ENCODE data around the gene SYT7.

The SYT7 gene

DNA sequence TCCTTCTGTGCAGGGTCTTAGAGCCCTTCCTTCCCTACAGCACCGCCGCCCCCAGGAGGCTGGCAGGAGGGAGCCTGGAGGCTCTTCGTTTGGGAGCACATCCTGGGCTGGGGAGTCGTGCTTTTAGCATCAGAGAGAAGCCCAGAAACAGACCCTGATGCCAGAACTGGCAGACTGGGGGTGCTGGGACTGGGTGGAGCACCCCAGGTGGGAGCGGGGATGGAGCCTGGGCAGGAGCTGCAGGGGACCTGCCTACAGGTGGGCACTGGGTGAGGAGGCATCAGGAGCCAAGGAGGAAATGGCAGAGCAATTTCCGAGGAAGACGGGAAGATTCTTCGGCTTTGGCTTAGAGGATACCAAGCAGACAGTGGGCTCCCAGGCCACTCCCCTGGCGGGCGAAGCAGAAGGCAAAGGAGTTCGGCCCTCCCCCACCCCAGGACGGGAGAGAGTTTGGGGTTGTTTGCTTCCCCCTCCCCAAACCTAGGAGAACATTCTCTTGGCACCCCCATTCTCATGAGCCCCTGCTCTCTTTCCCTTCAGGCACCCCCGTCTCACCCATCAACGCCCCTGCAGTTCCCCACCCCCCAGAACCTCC, 1.1 kb downstream of the SYT7 start:
- DNase-seq: no peak

DNA sequence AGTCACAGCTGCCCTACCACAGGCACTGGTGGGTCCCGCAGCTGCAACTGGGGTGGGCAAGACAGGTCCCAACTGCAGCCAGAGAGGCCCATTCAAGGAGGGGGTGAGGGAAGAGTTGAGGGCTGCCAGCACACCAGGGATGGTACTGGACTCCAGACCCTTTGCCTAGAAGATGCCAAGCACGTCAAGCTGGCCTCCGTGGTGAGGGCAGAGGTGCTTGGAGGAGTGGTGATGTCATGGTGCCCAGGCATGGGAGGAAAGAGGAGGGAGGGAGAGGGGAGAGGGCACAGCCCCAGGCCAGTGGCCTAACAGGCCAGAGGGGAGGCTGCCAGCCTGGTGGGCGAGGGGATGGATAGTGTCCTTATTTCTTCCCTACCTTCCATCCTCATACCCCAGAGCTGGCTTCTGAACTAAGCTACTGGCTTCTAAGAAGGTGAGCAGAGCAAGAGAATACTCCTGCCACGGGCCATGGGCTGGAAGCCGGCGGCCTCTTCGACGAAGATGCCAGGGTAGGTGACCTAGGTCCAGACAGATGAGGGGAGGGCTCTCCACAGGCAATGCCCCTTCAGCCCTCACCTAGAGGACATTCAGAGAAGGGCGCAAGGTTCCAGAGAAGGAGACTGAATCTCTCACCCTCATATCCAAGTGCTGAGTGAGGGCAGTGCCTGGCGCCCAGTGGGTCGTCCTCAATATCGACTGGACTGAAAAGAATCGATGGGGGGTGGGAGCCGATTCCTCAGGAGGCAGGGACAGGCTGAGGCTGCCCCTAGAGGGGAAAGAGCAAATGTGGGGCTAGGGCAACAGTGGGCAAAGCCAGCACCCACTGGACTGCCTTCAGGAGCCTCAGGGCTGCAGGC, 1.8 kb downstream of the SYT7 start:
- no peak for DNase-seq

DNA sequence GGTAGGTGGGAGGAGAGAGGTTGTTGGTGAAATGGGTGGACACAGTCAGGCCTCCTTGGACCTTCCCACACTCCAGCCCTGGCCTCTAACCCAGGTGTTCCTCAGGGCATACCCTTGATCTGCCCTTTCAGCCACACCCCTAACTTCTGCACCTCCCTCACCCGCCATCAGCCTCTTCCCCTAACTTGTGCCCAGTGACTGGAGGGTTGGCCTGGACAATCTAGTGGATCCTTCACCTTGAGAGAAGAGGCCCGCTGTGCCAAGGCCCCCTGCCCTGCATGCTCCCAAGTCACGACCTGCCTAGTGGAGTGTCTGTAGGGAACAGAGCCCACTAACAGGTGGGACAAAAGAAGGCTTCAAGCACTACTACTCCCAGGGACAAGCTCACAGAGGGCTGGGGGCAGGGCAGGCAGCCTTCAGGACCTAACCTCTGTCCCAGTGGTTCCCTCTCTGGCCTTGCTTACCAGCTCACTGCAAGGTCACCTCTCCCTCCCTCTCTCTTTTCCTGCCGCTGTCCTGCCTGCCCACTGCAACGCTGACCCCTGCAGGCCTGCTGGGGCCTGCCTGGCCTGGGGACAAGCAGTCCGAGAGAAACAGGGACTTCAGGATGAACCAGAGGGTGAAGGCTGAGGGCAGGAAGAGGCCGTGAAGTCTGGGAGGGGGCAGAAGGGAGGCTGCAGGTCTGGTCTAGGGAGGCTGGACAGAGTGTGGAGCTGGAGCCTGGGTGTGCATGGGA, 3.3 kb downstream of the SYT7 start:
- no peak for DNase-seq

DNA sequence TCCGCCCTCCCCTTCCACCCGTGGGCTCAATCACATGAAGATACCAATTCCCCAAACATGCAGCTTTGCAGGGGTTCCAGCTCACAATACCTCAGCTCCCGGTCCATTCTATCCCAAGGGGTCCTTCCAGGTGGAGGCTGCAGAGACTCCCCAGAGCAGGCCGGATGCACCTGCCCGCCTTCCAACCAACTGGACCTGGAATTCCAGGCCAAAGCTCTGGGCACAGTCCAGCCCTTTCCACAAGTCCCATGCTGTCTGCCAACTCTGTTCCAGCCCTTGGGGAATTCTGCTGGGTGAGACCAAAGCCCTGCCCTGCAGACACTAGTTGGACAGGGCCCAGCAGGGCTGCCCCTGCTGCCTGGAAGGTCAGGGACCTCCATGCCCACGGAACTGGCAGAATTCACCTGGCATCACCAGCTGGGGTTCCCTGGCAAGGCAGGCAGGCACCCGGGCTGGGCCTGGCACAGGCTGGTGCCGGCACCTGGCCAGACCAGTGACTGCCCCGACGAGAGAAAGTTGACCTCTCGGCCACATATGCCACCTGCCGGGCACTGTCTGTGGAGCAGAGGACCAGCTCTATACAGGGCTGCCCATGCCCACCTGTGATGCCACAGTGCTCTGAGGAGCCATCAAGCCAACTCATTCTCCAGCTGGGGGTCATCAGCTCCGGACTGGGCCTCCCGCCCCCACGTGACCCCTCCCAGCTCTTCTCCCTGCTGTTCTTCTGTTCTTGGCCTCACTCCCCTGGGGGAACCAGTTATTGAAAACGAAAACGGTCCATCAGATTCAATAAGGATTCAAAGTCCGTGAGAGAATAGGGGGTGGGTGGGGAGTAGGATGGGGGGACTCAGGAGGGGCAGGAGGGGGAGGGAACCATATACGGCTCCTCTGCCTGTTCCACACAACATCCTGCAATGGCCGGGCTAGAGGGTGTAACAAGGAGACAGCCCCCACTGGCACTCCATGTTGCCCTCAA, 4.7 kb downstream of the SYT7 start:
- DNase-seq: no peak

DNA sequence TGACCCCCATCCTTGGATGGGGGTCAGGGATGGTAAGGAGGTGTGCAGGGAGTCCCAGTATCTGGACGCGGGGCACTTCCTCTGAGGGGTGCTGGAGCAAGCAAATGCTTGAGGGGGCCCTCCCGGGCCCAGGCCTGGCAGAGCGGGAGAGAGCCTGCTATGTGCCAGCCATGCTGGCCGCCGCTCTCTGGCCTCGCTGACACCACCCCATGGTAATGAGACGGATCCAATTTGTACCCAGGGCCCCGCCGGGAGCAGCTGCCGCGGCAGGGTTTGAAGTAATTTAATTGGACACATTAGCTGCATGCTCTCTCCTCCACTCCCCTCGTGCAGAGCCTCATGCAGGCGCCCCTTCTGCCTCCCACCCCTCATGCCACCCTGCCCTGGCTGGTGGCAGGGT, 6.3 kb downstream of the SYT7 start:
- no peak for DNase-seq

DNA sequence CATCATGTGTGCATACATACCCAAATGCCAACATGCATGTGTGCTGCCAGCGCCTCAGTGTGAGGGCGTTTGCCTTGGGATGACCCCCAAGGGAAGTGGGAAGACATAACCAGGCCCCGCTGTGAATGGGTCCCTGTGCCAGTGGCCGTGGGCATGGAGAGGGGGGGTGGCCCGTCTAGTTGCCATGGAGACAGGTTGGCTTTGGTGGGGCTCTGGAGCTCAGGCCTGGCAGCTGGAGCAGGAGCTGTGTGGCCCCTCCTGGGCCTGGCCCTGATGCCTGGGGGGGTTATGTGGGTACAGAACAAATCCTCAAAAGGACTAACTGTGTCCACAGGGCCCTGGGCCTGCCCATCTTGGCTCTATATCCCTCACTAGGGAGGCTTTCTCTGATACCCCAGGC, 8.0 kb downstream of the SYT7 start:
- no peak for DNase-seq

DNA sequence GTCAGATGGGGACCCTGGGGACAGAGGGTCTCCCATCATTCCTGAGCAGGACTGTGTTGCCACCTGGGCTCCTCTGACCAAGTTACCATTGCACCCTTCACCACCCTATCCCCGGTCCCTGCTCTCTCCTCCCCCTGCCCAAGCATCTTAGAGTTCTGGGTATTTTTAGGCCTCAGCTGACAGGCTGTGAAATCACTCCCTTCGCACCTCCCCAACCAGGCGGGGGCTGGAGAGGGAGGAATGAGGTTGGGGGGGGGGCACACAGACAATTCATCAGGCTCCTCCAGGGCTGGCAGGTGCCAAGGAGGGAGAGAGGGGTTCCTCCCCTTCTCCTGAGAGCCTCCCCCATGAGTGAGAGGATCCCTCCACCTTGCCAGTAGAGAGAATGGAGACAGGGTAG, 9.0 kb downstream of the SYT7 start:
- no peak for DNase-seq

DNA sequence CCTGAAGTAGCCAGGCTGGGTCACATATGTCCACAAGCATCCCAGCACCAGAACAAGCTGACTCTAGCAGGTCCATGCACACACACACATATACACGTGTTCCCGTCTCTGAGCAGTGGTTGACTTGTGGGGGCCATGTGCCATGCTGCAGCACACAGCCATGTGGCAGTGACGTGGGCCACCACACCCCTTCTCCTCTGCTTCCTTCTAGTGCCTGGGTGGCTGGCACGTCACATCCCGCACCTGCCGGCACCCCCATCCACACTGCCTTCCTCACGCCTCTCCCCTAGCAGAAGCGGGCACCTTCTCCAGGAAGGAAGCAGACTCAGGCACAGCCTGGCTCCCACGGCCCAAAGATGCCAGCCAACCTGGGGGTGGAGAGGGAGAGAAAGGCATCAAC, 9.5 kb downstream of the SYT7 start:
- DNase-seq: no peak

DNA sequence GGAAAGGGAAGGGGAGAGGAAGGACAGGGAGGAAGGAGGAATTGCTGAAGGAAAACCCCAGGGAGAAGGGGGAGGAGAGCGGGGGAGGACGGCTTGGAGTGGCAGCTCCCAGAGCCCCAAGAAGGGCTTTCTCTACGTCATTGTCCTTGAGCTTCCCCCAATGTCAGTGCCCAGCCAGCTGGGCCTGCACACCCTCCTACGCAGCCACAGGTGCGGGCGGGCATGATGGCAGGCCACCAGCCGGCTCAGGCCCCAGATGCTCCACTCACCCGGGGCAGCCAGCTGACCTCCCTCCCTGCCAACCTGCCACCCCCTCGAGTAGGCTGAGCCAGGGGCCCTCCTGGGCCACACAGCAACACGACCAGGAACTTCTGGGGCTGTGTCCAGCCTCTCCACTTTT, 11.2 kb downstream of the SYT7 start:
- no peak for DNase-seq

DNA sequence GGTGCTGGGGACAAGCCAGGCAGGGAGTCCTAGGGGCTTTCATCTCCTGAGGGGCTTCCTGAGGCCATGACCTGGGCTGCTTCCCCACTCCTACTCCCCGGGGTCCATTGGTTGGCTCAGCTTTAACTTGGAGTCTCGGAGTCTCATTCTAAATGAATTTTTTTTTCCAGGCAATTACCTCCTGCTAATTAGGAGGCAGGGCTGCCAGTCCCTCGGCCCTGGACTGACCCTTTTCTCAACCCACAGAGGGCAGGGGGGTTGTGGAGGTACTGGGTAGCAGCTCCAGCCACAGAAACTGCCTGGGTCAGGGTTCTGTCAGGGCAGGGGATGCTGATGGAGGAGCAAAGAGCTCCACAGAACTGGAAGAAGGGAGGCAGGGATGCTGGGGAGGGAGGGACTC, 11.9 kb downstream of the SYT7 start:
- DNase-seq: no peak

DNA sequence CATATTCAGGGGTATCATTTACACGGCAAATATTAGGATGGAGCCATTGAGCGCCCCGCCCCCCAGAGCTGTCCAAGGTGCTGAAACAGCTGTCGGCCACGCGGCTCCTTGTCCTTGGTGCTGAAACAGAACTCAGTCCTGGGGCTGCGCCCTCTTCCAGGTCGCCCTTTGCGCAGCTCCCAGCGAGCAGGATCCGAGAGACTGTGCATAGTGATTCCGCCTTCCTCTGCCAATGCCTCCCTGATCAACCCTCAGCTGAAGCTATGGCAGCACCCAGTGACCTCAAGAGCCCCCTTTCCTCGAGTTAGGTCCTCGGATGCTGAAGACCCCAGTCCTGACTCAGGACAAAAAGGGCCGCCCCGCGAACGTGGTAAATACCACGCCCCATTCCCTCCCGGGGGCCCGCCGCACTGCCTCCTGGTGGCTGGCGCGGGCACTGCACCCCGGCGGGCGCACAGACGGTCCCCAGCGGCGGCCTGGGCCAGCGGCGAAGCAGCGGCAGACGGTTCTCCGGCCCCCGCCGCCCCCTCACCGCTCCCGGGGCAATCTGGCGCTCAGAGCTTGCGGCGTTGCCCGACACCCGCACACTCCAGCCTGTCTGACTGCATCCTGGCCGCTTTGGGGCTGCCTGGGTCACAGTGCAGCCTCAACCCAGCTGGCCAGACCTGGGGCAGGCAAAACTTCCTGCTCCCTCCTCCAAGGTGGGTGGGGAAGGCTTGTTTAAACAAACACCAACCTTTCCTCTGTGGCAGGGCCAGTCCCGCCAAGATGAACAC, 13.4 kb downstream of the SYT7 start:
- peak; percentile 54 for DNase-seq

DNA sequence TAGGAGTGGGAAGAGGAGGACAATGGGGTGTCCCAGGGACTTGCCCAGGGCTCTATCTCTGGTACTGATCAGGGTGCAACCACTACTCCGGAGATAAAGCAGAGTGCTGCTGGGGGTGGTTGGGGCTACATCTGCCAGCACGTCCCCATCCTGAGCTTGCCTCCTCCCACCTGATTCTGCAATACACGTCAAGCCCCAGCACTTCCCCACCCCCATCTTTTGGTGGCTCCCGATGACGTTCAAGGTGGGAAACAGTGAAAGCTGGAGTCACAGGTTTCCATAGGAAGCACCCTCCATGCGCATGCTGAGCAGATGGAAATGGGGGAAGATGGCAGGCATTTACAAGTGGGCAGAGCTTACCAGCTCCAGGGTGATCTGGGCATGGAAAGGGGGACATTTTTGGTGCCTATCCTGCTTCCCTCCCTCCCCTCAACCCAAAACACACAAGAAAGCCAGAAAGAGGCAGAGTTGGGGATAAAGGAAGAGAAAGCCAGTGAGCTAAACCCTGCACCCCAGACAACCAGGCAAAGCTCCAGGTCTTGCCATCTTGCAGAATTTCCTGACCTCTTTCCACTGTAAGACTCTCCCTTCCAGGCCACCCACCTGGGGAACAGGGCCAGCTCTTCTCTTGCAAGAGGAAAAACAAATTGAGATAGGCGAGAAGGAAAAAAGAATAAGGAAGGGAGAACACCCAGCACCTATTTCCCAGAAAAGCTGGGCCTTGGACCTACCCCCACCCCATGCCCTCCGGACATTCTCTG, 15.8 kb downstream of the SYT7 start:
- no peak for DNase-seq

DNA sequence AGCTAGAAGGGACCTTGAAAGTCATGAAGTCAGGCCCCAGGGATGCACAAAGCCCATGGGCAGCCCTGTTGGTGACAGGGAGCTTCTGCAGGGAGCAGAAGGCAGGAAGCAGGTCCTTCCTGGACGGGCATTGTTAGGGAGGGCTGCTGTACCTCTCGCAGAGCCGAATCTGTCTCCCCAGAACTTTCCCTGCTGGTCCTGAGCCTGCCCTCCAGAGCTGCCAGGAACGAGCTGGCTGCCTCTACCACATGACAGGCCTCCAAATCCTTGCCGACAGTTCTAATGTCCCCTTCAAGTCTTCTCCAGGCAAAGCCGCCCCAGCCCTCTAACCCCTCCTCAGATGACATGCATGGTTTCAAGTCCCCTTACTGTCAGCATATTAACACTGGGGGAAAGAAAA, 20.1 kb downstream of the SYT7 start:
- no peak for DNase-seq

DNA sequence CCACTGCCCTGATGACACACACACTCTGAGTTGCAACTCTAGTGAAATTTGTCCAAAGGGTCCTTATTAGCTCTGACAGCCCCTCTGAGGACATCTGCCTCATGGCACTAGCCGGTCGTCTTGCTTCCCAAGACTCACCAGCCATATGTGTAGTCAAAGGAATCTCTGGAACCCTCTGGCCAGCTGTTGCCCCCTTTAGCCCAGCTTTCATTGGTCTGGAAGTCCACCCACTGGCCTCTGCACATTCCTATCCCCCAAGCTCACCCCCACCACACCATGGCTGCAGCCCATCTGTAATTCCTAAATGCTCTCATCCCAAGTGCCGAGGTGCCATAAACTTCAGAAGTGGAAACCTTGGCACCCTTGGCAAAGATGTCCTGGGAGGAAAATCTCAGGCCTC, 24.3 kb downstream of the SYT7 start:
- no peak for DNase-seq

DNA sequence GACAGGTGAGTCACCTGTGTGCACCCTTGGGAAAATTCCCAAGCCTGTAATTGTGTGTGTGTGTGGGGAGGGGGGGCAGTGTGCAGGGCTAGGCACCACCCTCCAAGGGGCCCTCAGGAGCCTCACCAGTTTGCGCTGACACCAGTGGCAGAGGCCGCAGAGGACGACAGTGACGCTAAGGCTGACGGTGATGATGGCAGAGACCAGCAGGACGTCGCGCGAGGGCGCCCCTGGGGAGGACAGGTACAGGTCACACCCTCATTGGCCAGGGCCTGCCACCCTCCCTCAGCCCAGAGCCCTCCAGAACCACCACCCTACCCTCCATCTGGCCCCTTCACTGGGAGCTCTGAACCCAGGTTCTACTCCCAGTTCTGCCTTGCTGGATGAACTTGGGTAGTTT, 24.9 kb downstream of the SYT7 start:
- DNase-seq: no peak

DNA sequence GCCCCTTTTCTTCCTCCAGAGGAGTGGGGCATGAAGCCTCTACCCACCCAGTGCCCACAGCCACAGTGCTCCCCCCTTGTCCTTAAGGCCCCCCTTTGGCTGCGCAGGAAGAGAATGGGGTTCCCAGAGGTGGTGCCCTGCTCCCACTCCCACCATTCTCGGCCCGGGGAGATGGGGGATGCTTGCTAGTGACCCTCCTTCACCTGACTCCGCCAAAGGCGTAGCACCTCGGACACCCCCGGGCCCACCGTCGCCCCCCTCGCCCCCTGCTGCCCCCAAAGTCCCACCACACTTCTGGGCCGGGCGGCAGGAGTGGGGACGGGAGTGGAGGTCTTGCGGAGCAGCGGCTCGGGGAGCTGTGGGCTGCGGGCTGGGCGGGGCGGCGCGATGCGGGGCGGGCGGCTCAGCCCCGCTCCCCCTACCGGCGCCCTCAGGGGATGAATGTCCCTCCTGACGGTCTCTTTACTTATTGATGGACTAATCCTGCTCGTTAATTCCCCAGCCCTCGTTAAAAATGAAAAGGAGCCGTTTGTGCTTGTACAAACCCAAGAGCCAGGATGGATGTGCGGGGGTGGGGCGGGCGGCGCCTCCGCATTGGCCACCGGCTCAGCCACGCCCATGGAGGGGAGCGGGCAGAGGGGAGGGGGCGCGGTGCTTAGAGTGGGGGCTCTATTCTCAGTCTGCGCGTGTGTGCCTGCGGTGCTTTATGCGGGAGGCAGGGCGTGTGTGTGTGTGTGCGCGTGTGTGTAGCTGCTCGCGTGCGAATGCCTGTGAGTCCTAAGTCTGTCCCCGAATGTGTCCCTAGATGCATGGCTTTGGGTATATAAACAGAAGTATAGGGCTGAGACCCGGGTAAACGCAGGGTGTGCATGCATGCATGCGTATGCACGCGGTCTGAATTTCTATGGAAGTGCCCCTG, 25.6 kb downstream of the SYT7 start:
- DNase-seq: no peak

DNA sequence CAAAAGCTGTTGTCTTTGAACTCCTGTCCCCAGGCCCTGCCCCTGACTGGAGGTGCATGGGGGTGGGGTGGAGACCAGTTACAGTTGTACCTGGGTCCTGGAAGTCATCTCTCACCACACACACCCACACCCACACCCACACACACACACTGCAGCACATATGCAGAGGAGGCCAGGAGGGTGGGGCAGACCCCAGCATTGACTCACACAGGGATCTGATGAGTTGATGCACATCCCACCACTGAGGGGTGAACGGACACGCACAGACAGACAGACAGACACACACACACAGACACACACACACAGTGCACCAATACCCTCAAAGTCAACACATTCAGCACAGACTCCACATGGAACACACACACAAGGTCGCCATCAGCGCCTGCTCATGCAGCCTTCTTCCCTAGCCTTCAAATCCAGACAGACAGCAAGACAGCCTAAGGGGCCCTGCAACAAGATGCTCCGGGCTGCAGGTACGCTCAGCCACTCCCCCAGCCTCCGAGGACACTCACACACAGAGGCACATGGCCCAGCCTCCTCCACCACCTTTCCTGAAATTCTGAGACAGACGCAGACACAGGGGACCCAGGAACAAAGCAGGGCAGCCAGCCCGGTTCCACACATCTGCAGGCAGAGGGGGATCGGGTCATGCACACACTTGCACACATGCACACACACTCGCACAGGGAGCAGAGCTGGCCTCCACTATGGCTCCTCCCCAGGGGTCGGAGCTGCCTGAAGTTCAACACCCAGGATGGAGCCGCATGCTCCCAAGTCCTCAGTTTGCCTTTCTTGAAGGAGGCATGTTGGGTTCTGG, 26.5 kb downstream of the SYT7 start:
- no peak for DNase-seq

DNA sequence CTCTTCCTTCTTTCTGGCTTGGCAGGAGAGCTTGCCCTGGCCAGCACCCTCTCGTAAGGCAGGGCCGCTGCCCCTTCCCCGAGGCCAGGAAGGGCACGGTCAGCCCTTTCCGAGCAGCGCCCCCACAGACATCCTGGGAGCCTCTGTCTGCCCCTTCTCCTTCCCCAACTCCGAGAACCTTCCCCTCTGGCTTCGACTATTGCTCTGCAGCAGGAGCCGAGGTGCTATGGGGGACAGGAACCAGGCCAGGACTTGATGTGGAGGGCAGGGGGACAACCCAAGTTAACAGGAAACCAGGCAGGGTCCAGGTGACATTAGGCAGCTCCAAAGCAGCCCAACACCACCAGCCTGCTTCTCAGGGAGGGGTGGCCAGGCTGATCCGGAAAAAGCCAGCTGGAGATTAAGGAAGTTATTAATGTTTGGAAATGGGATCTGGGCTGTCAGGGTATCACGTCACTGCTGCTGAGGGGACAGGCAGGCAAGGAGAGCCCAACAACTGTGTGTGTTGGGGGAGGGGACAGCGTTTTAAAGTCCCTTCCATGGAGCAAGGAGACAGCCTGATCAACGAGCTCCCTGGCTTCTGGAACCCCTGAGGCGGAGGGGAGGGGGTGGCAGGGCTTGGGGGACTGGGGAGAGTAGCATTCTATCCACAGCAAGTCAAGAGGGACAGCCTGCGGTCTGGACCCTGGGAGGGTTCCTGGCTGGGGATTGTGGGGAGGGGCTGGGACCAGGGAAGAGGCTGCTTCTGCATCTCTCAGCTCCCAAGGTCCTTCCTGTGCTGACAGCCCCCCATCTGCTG, 27.3 kb downstream of the SYT7 start:
- DNase-seq: no peak

Measured in T1000 (cell line).